Right renal cortex interstitium (tissue), 3 donors: ENCODE data around the gene B4GALNT2. TPM values are rescaled to one million over a fixed set of nuclear protein-coding genes. Genes with fewer than 3 reads are reported as not detected.

Experiments used
- polyA plus RNA-seq, 3 donors: library from polyadenylated mRNA; unstranded; fragments of 120-200 nt; gene quantifications; one replicate each; pipeline ENCODE4 v1.2.1, GENCODE V29; 2013; ENCODE audit not compliant: insufficient read length in 3 of 3

B4GALNT2 gene
- polyA plus RNA-seq, 3 donors, result 0.50 to 1.9 (median 0.79) TPM

Other genes starting within 250 kb of the B4GALNT2 start
- gene ATP5MC1, start 240.0 kb upstream of the B4GALNT2 start, polyA plus RNA-seq, result 100 to 1,000 TPM; 158 to 162 (median 160) TPM
- 10 to 100 TPM; 91.6 to 99.2 (median 97.7) TPM for gene UBE2Z, start 224.4 kb upstream of the B4GALNT2 start, polyA plus RNA-seq
- 100 to 1,000 TPM in 2 of 3 donors, 10 to 100 TPM in 1; 86.2 to 107 (median 101) TPM for gene SNF8, start 187.9 kb upstream of the B4GALNT2 start, polyA plus RNA-seq
- gene GIP, start 164.2 kb upstream of the B4GALNT2 start, polyA plus RNA-seq, result not detected
- 10 to 100 TPM; 12.9 to 20.4 (median 18.2) TPM for gene IGF2BP1, start 135.4 kb upstream of the B4GALNT2 start, polyA plus RNA-seq
- 1 to 10 TPM; 1.1 to 2.2 (median 1.7) TPM for gene GNGT2, start 77.8 kb downstream of the B4GALNT2 start, polyA plus RNA-seq
- gene ABI3, start 77.9 kb downstream of the B4GALNT2 start, polyA plus RNA-seq, result 1 to 10 TPM; 4.2 to 5.8 (median 4.7) TPM
- 1 to 10 TPM; 1.5 to 1.7 (median 1.7) TPM for gene PHOSPHO1, start 98.0 kb downstream of the B4GALNT2 start, polyA plus RNA-seq
- 10 to 100 TPM; 23.7 to 25.2 (median 25.1) TPM for gene ZNF652, start 229.5 kb downstream of the B4GALNT2 start, polyA plus RNA-seq